ENCODE results near the gene PLCH1.

Gene PLCH1

DNA sequence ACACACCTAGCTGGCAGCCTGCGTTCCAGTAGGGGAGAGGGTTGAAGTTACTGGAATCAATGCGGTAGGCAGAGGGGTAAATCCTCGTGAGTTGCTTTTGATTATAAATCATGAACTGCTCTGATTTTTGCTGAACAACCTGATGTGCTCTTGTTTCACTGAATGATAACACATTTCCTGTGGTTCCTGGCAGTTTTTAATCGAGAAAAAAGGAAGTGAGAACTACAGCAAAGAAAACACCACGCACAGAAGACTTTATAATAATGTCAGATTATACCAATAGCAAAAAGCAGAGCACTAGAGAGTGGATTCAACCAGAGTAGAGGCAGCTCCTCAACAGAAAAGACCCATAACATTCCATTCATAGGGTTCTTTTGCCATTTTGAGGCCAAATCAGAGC is 250.5 kb downstream of the PLCH1 start:
- H3K27ac ChIP-seq (ENCODE audit: low read depth, low read length, poor library complexity, severe bottlenecking): no peak overlapping the region
- no peaks in the 10 kb centered on the region for H4K20me1 ChIP-seq (ENCODE audit: insufficient read depth, low read length)
- peak overlapping the region; percentile 30; the same call in 1 of the 2 replicates for H3K4me2 ChIP-seq (ENCODE audit: low read length)
- no peaks in the 10 kb centered on the region for H3K36me3 ChIP-seq (ENCODE audit: insufficient read depth, low read length)
- no peaks in the 10 kb centered on the region for H3K9me2 ChIP-seq (ENCODE audit: low read depth, low read length)
- no peak for TF ChIP-seq EZH2 (IDR thresholded peaks at IDR 0.05; ENCODE audit: borderline replicate concordance, low read length)
- no peak for TF ChIP-seq CTCF (IDR thresholded peaks at IDR 0.05; ENCODE audit: low read length)
- H3K79me2 ChIP-seq (ENCODE audit: insufficient read depth, low read length): no peaks in the 10 kb centered on the region
- H2AFZ ChIP-seq (ENCODE audit: low read length): no peak overlapping the region
- H3K27me3 ChIP-seq (ENCODE audit: insufficient read depth, low read length): no peaks in the 10 kb centered on the region
- no peaks in the 10 kb centered on the region for H3F3A ChIP-seq (ENCODE audit: insufficient read depth, low read length)
- no peaks in the 10 kb centered on the region for H3K9me3 ChIP-seq (ENCODE audit: low read length)
- peak overlapping the region; percentile 1 for H3K4me3 ChIP-seq (ENCODE audit: low read depth, low read length, poor library complexity, severe bottlenecking)
- peaks cover 17% of the 10 kb centered on the region for H3K4me1 ChIP-seq (ENCODE audit: insufficient read depth, low read length, severe bottlenecking)
- no peak overlapping the region for H3K9ac ChIP-seq (ENCODE audit: low read length)

DNA sequence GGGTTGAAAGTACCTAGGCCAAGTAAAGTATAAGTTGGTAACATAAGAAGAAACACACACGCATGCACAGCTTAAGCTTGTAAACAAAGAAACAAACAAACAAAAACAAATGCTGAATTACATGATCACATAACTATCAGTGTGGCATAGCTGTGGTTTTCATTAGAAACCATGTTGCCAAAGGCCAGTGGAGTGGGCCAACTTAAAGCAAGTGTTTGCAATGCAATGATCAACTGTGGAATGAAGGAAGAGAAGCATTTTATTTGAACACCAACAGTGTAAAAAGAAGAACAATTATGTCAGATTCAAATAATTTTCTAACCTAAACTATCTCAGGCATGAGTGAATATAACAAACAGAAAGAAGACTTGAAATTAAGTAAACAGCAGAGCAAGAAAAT is 252.0 kb downstream of the PLCH1 start:
- no peaks in the 10 kb centered on the region for H3K27me3 ChIP-seq (ENCODE audit: insufficient read depth, low read length)
- H3K27ac ChIP-seq (ENCODE audit: low read depth, low read length, poor library complexity, severe bottlenecking): no peak overlapping the region
- TF ChIP-seq EZH2 (IDR thresholded peaks at IDR 0.05; ENCODE audit: borderline replicate concordance, low read length) (no peak), CTCF (IDR thresholded peaks at IDR 0.05; ENCODE audit: low read length) (no peak)
- H4K20me1 ChIP-seq (ENCODE audit: insufficient read depth, low read length): no peaks in the 10 kb centered on the region
- no peak overlapping the region for H2AFZ ChIP-seq (ENCODE audit: low read length)
- peaks cover 17% of the 10 kb centered on the region for H3K4me1 ChIP-seq (ENCODE audit: insufficient read depth, low read length, severe bottlenecking)
- no peak overlapping the region for H3K9ac ChIP-seq (ENCODE audit: low read length)
- no peaks in the 10 kb centered on the region for H3K9me2 ChIP-seq (ENCODE audit: low read depth, low read length)
- H3K36me3 ChIP-seq (ENCODE audit: insufficient read depth, low read length): no peaks in the 10 kb centered on the region
- no peaks in the 10 kb centered on the region for H3K79me2 ChIP-seq (ENCODE audit: insufficient read depth, low read length)
- no peak overlapping the region for H3K4me2 ChIP-seq (ENCODE audit: low read length)
- no peaks in the 10 kb centered on the region for H3F3A ChIP-seq (ENCODE audit: insufficient read depth, low read length)
- H3K9me3 ChIP-seq (ENCODE audit: low read length): no peaks in the 10 kb centered on the region
- H3K4me3 ChIP-seq (ENCODE audit: low read depth, low read length, poor library complexity, severe bottlenecking): no peak overlapping the region

DNA sequence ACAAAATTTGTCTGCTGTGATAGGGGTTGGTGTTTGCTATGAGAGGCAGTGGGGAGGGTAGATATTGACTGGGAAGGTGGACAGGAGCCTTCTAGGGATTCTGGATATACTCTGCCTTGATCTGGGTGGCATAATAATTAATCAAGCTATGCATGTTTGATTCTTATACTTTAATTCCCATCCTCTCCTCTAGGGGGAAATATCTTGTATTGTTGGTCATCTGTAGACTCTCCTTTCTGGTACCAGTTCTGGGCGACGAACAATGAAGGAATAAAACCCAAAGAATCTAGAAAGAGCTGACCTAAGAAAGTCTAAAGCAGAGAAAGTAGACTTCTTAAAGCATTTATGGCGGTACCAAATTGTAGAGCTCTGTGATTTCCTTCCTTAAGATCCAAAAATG is 253.2 kb downstream of the PLCH1 start:
- Histone ChIP-seq H3K9me2 (ENCODE audit: low read depth, low read length) (no peaks in the 10 kb centered on the region), H2AFZ (ENCODE audit: low read length) (no peak overlapping the region), H3K9ac (ENCODE audit: low read length) (no peak overlapping the region), H3K36me3 (ENCODE audit: insufficient read depth, low read length) (no peaks in the 10 kb centered on the region), H3F3A (ENCODE audit: insufficient read depth, low read length) (no peaks in the 10 kb centered on the region), H4K20me1 (ENCODE audit: insufficient read depth, low read length) (no peaks in the 10 kb centered on the region), H3K27me3 (ENCODE audit: insufficient read depth, low read length) (no peaks in the 10 kb centered on the region), H3K27ac (ENCODE audit: low read depth, low read length, poor library complexity, severe bottlenecking) (no peak overlapping the region), H3K4me3 (ENCODE audit: low read depth, low read length, poor library complexity, severe bottlenecking) (no peak overlapping the region), H3K9me3 (ENCODE audit: low read length) (no peaks in the 10 kb centered on the region), H3K4me1 (ENCODE audit: insufficient read depth, low read length, severe bottlenecking) (peaks cover 17% of the 10 kb centered on the region), H3K79me2 (ENCODE audit: insufficient read depth, low read length) (no peaks in the 10 kb centered on the region), H3K4me2 (ENCODE audit: low read length) (no peak overlapping the region)
- no peak for TF ChIP-seq EZH2 (IDR thresholded peaks at IDR 0.05; ENCODE audit: borderline replicate concordance, low read length)
- TF ChIP-seq CTCF (IDR thresholded peaks at IDR 0.05; ENCODE audit: low read length): peak; percentile 51; the same call in 1 of the 2 replicates
